ENCODE measurements around the gene OBSCN.

OBSCN gene

DNA sequence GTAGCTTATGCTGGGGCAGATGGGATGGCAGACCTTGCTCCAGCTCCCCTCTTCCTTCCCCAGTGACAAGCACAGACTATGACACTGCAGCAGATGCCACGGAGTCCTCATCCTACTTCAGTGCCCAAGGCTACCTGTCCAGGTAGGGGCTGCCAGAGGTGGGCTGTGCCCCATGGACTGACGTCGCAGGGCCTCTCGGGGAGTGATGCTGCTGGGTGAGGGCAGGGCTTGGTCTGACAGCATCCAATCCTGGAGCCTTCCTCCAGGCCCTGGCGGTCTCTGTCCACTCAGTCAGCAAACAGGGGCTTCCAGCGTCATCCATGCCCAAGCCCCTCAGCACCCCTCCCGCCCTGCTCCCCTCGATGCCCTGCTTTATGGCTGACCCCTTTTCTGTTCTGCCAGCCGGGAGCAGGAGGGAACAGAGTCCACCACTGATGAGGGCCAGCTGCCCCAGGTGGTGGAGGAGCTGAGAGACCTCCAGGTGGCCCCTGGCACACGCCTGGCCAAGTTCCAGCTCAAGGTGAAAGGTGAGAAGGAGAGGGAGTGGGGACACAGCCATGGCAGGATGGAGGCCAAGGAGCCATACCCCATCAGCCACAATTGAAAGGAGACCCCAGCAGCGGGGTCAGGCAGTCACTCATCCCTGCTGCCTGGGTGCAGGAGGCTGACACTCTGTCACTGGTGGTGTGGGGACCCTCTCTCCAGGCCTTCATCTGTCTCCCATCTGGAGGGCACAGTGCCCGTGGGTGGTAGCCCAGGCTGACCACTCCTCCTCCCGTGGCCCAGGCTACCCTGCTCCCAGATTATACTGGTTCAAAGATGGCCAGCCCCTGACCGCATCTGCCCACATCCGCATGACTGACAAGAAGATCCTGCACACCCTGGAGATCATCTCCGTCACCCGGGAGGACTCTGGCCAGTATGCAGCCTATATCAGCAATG is 125.2 kb downstream of the OBSCN start:
- DNase-seq (ENCODE audit: low read depth), result no peak
- TF ChIP-seq, protein P1, sequence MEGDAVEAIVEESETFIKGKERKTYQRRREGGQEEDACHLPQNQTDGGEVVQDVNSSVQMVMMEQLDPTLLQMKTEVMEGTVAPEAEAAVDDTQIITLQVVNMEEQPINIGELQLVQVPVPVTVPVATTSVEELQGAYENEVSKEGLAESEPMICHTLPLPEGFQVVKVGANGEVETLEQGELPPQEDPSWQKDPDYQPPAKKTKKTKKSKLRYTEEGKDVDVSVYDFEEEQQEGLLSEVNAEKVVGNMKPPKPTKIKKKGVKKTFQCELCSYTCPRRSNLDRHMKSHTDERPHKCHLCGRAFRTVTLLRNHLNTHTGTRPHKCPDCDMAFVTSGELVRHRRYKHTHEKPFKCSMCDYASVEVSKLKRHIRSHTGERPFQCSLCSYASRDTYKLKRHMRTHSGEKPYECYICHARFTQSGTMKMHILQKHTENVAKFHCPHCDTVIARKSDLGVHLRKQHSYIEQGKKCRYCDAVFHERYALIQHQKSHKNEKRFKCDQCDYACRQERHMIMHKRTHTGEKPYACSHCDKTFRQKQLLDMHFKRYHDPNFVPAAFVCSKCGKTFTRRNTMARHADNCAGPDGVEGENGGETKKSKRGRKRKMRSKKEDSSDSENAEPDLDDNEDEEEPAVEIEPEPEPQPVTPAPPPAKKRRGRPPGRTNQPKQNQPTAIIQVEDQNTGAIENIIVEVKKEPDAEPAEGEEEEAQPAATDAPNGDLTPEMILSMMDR (IDR thresholded peaks at IDR 0.05; ENCODE audit: low read length, missing control alignments), result no peak
- no peak overlapping the region for H3K4me3 ChIP-seq (replicated peaks; ENCODE audit: low read depth, low read length)

DNA sequence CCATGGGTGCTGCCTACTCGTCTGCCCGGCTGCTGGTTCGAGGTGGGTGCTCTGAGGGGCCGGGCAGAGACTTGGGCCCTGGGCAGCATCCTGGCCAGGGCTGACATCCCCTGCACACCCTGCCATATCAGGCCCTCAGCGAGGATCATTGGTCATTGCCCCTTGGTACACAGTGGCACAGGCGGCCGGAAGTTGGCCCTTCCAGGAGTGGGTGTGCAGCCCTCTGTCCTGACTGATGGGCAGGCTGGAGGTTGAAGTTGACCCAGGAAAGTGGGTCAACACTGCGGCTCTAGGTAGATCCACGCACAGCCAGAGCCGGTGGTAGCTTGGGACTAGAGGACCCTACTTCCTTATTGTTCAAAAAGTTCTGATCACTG is 125.9 kb downstream of the OBSCN start:
- no peak overlapping the region for H3K4me3 ChIP-seq (replicated peaks; ENCODE audit: low read depth, low read length)
- DNase-seq (ENCODE audit: low read depth), result no peak
- TF ChIP-seq, protein P1 (IDR thresholded peaks at IDR 0.05; ENCODE audit: low read length, missing control alignments), result no peak

DNA sequence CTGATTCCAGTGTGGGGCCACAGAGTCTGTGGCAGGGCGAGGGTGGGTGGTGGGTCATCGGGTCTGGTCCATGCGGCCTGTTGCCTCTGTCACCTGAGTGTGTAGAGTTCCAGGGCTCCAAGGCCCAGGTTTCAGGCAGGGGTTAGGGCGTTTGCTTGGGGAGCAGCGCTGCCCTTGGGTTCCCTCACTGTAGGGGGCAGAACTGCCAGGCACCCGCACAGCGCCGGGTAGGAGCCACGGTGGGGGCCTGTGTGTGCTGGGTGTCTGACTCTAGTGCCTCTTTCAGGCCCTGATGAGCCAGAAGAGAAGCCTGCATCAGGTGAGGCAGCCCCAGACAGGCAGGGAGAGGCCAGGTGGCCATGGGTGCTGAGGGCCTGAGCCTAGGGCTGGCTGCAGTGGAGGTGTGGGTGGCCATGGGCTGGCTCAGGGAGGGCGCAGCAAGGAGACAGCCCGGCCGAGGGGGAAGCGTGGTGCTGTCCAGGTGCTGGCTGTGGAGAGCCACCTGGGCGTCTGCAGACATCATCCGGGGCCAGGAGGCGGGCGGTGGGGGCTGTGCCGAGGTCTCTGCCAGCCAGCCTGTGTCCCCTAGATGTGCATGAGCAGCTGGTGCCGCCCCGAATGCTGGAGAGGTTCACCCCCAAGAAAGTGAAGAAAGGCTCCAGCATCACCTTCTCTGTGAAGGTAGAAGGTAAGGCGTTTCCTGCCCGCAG is 126.5 kb downstream of the OBSCN start:
- H3K4me3 ChIP-seq (replicated peaks; ENCODE audit: low read depth, low read length), result no peak overlapping the region
- no peak for DNase-seq (ENCODE audit: low read depth)
- TF ChIP-seq, protein P1 (IDR thresholded peaks at IDR 0.05; ENCODE audit: low read length, missing control alignments), result no peak

DNA sequence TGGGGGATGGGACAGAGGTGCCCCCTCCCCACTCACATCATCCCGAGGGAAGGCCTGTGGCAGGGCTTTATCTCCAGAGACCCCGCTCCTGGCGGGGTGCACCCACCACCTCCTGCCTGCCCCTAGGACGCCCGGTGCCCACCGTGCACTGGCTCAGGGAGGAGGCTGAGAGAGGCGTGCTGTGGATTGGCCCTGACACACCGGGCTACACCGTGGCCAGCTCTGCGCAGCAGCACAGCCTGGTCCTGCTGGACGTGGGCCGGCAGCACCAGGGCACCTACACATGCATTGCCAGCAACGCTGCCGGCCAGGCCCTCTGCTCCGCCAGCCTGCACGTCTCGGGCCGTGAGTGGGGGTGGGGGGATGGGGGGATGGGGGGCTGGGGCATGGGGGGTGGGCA is 127.1 kb downstream of the OBSCN start:
- DNase-seq (ENCODE audit: low read depth), result no peak
- H3K4me3 ChIP-seq (replicated peaks; ENCODE audit: low read depth, low read length), result no peak overlapping the region
- TF ChIP-seq, protein P1 (IDR thresholded peaks at IDR 0.05; ENCODE audit: low read length, missing control alignments), result no peak

DNA sequence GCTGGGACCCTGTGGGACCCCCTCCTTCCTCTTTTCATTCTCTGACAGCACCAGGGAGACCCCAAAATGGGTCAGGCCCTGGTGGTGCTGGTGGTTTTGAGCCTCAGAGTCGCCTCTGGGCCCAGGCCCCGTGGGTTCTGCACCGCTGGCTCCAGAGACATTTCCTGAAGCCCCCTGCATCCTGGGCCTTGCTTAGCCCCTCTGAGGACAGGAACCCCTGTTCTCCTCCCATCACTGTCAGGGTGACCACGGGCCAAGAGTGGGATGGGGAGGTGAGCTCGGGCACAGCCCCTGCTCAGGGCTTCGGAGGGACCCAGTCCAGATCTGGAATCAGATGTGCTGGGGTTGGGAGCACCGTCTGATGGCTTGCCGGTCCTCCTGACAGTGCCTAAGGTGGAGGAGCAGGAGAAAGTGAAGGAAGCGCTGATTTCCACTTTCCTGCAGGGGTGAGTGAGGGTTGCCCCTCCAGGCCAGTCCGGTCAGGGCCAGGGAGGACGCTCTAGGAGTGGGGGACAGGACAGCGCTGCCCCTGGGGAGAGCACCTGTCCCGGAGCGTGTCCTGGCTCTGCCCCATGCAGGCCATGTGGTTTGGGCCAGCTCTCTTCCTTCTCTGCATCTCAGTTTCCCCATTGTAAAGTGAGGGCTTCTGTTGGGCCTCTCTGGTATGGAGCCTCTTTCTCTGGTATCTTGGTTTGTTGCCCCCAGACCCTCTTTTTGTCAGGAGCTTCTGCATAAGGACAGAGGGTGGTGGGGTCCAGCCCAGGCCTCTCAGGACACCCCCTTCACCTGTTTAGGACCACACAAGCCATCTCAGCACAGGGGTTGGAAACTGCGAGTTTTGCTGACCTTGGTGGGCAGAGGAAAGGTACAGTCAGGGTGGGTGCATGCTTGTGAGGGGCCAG is 127.8 kb downstream of the OBSCN start:
- no peak overlapping the region for H3K4me3 ChIP-seq (replicated peaks; ENCODE audit: low read depth, low read length)
- DNase-seq (ENCODE audit: low read depth), result no peak
- TF ChIP-seq, protein P1 (IDR thresholded peaks at IDR 0.05; ENCODE audit: low read length, missing control alignments), result no peak

DNA sequence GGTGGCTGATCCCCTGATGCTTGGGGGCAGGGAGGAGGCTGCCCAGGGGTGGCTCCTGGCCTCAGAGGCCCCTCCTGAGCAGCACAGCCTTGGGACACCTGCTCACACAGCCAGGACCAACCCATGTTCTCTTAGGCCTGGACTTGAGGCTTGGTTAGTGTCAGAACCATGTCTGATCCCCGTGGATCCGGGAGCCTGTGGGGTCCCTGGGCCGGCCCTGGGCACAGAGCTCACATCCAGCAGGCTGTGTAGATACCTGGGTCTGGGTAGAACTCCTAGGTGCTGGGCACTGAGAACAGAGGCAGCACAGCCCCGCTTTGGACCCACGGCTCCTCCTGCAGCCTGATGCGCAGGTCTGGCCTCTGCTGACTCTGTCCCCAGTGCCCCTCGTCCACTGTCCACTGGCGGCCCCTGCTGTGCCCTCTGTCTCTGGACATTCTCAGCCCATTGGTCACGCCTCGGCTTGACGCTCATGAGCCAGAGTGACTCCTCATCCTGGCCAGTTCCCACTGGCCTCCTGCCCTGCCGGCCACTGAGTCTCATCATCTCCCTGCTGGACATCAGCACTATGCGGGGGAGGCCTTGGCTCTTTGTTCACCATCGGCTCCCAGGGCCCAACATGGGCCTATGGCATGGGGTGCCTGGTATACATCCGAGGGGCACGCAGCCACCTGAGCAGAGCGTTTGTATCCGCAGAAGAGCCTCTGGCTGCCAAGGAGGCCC is 128.6 kb downstream of the OBSCN start:
- DNase-seq (ENCODE audit: low read depth), result no peak
- H3K4me3 ChIP-seq (replicated peaks; ENCODE audit: low read depth, low read length), result no peak overlapping the region
- TF ChIP-seq, protein P1 (IDR thresholded peaks at IDR 0.05; ENCODE audit: low read length, missing control alignments), result no peak
